Retinal pigment epithelial cell (primary cell): Measurements from ENCODE around the gene SH2D3C.
"Not testable (repeated sequence)": the region's sequence is repeated elsewhere in the genome, so short reads cannot be mapped to it uniquely, and the experiment has no call there.

Experiments used
- DNase-seq: peaks from one replicate; pipeline ENCODE4 v3.0.0-alpha.2; 2010; ENCODE audit warnings: low read depth
- H3K4me3 ChIP-seq: 2 replicates; pipeline ENCODE4 v1.5.1; 2011; ENCODE audit warnings: mild to moderate bottlenecking, low read length, control low read depth, moderate library complexity
- CTCF ChIP-seq: conservative IDR thresholded peaks from 2 replicates; pipeline ENCODE4 v1.5.1; 2011; ENCODE audit warnings: low read depth, low read length, control low read depth, inconsistent platforms

Gene SH2D3C

GRCh38 chr9:127761491-127761956 is 16.9 kb downstream of the SH2D3C start:
- DNase-seq = no peak
- no peak overlapping the region for H3K4me3 ChIP-seq
- no peak for TF ChIP-seq CTCF

- TF ChIP-seq CTCF = no peak
- H3K4me3 ChIP-seq = no peak overlapping the region
- DNase-seq = no peak
Observed at GRCh38 chr9:127761061-127761460, 17.4 kb downstream of the SH2D3C start.

GRCh38 chr9:127758843-127759242 is 19.6 kb downstream of the SH2D3C start:
- H3K4me3 ChIP-seq = no peak overlapping the region
- TF ChIP-seq CTCF = no peak
- no peak for DNase-seq

- DNase-seq, H3K4me3 ChIP-seq: not testable (repeated sequence)
Observed at GRCh38 chr9:127756776-127757175, 21.7 kb downstream of the SH2D3C start.

- no peak overlapping the region for H3K4me3 ChIP-seq
- DNase-seq = no peak
- TF ChIP-seq CTCF = no peak
Observed at GRCh38 chr9:127756233-127756632, 22.2 kb downstream of the SH2D3C start.

- no peak overlapping the region for H3K4me3 ChIP-seq
- no peak for TF ChIP-seq CTCF
- DNase-seq = no peak
Observed at GRCh38 chr9:127755061-127756060, 23.1 kb downstream of the SH2D3C start.

GRCh38 chr9:127754099-127755060 is 24.1 kb downstream of the SH2D3C start:
- no peak for DNase-seq
- no peak for TF ChIP-seq CTCF
- no peak overlapping the region for H3K4me3 ChIP-seq
